GM21528 (cell line): ENCODE results near the gene TRPM8.

ENCODE experiments used
- ATAC-seq: cut with Tn5 transposase; IDR thresholded peaks from one replicate; pipeline ENCODE4 v1.9.1; 2021; ENCODE audit warnings: mild to moderate bottlenecking, moderate library complexity; ENCODE audit not compliant: unreplicated experiment, low FRiP score

Gene TRPM8

GRCh38 chr2:233996461-233996860, 79.3 kb downstream of the TRPM8 start:
- no peak for ATAC-seq

- no peak for ATAC-seq
Measured at GRCh38 chr2:233997707-233998106, 80.5 kb downstream of the TRPM8 start.

GRCh38 chr2:233999182-233999581, 82.0 kb downstream of the TRPM8 start:
- no peak for ATAC-seq

GRCh38 chr2:234001380-234002160, 84.4 kb downstream of the TRPM8 start:
- no peak for ATAC-seq

GRCh38 chr2:234002281-234002680, 85.1 kb downstream of the TRPM8 start:
- no peak for ATAC-seq

- no peak for ATAC-seq
Measured at GRCh38 chr2:234003972-234004617, 86.9 kb downstream of the TRPM8 start.

GRCh38 chr2:234005126-234005525, 88.0 kb downstream of the TRPM8 start:
- ATAC-seq, result no peak

GRCh38 chr2:234006501-234006900, 89.3 kb downstream of the TRPM8 start:
- ATAC-seq, result no peak

GRCh38 chr2:234014427-234014826, 97.3 kb downstream of the TRPM8 start:
- no peak for ATAC-seq

GRCh38 chr2:234015861-234016260, 98.7 kb downstream of the TRPM8 start:
- ATAC-seq, result no peak

- ATAC-seq, result no peak
Measured at GRCh38 chr2:234019896-234020295, 102.7 kb downstream of the TRPM8 start.

- ATAC-seq, result no peak
Measured at GRCh38 chr2:234020332-234020731, 103.2 kb downstream of the TRPM8 start.

GRCh38 chr2:234022424-234022823, 105.3 kb downstream of the TRPM8 start:
- no peak for ATAC-seq

- no peak for ATAC-seq
Measured at GRCh38 chr2:234024304-234024703, 107.1 kb downstream of the TRPM8 start.

GRCh38 chr2:234025466-234025865, 108.3 kb downstream of the TRPM8 start:
- ATAC-seq, result no peak

- ATAC-seq, result no peak
Measured at GRCh38 chr2:234025891-234026401, 108.8 kb downstream of the TRPM8 start.

GRCh38 chr2:234026693-234027254, 109.6 kb downstream of the TRPM8 start:
- ATAC-seq, result no peak

- no peak for ATAC-seq
Measured at GRCh38 chr2:234027641-234028040, 110.5 kb downstream of the TRPM8 start.

- ATAC-seq, result no peak
Measured at GRCh38 chr2:234029150-234029733, 112.1 kb downstream of the TRPM8 start.

GRCh38 chr2:234031207-234031606, 114.0 kb downstream of the TRPM8 start:
- ATAC-seq, result no peak

- no peak for ATAC-seq
Measured at GRCh38 chr2:234032279-234032856, 115.2 kb downstream of the TRPM8 start.
